Lower leg skin (tissue), 4 donors: Measurements from ENCODE around the gene ABHD5. TPM values are rescaled to one million over a fixed set of nuclear protein-coding genes. Genes with fewer than 3 reads are reported as not detected.
"Not testable (repeated sequence)": the region's sequence is repeated elsewhere in the genome, so short reads cannot be mapped to it uniquely, and the experiment has no call there.

ENCODE experiments used
- DNase-seq, 2 donors: peaks; one replicate each; pipeline ENCODE4 v3.0.0-alpha.2; 2019; ENCODE audit warnings: low spot score in 2 of 2
- H3K4me3 ChIP-seq: fragments of 200-600 bp; sonication (generic); 2 replicates; pipeline ENCODE4 v1.5.1; 2017; ENCODE audit warnings: mild to moderate bottlenecking, low read depth; ENCODE audit not compliant: poor library complexity, severe bottlenecking
- CTCF ChIP-seq, 3 donors: fragments of 450-650 bp; IDR thresholded peaks; one replicate each; pipeline ENCODE4 v1.5.1; 2016; ENCODE audit warnings: antibody characterized with exemption in 3 of 3, mild to moderate bottlenecking in 3 of 3, moderate library complexity in 2 of 3
- POLR2A ChIP-seq, 2 donors: fragments of 450-650 bp; IDR thresholded peaks; one replicate each; pipeline ENCODE4 v1.6.1; 2016 to 2017; ENCODE audit warnings: antibody characterized with exemption in 2 of 2, mild to moderate bottlenecking in 1 of 2, moderate library complexity in 1 of 2
- WGBS, 2 donors: methylation state at CpG; one replicate each; pipeline ENCODE4 v1.1.5; 2018; 5-methylcytosine and 5-hydroxymethylcytosine counted together
- intact Hi-C: fragments of 100-400 bp; cut with DNase I; formaldehyde crosslinking; loops from one replicate; pipeline ENCODE4 v1.15.0; 2023; ENCODE audit warnings: low total_unique reads
- total RNA-seq, 4 donors: library from RNA; depleted of rRNA; stranded (reverse); fragments of >200 nt; gene quantifications; one replicate each; pipeline ENCODE4 v1.1.0, GENCODE V29; 2016

ABHD5 gene
- total RNA-seq, 4 donors from 2014 or later, result 109 to 132 (median 118) TPM

DNA sequence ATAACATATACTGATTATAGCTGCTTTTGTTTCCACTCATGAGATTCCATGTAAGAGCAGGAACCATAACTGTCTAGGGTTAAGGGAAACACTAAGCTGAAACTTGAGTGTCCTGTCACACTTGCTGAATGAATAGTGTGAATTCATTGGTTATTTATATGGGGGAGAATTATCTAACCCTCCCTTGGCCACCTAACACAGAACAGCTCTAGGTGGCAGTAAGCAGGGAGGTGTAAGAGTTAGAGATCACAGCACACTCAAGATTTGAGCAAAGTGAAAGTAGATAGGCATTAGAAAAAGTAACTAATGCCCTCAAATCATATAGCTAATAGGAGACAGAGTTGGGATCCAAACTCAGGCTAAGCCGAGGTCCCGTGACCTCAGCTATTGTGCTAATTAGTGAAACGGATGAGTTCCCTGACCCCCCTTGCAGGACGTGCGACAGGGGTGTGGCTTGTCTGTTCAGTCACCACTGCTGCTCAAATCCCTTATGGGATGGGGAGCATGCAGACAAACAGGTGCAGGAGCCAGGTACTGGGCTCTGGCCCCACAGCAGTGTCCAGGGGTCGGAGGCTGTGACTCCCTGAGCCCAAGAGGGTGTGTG lies 41.3 kb upstream of the ABHD5 start:
- TF ChIP-seq POLR2A (IDR thresholded peaks at IDR 0.05), result no peak
- 39 to 55% methylated on average over 6 of the region's 6 CpGs for WGBS, 2 donors
- DNase-seq, result no peak
- intact Hi-C loops, result no loop called here
- no peak overlapping the region for H3K4me3 ChIP-seq

GRCh38 chr3:43650345-43650744 lies 40.4 kb upstream of the ABHD5 start:
- no peak for DNase-seq
- no peak overlapping the region for H3K4me3 ChIP-seq
- TF ChIP-seq POLR2A (IDR thresholded peaks at IDR 0.05) (no peak), CTCF (IDR thresholded peaks at IDR 0.05) (no peak)
- intact Hi-C loops, result no loop called here
- 73 to 76% methylated on average over 1 of the region's 1 CpG for WGBS, 2 donors

DNA sequence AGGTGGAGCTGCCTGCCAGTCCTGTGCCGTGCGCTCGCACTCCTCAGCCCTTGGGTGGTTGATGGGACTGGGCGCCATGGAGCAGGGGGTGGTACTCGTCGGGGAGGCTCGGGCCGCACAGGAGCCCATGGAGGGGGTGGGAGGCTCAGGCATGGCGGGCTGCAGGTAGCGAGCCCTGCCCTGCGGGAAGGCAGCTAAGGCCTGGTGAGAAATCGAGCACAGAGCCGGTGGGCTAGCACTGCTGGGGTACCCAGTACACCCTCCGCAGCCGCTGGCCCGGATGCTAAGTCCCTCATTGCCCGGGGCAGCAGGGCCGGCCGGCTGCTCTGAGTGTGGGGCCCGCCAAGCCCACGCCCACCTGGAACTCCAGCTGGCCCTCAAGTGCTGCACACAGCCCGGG lies 34.3 kb upstream of the ABHD5 start:
- intact Hi-C loops, H3K4me3 ChIP-seq, DNase-seq: not testable (repeated sequence)
- 96 to 97% methylated on average over 15 of the region's 22 CpGs for WGBS, 2 donors

GRCh38 chr3:43659250-43659880 lies 31.4 kb upstream of the ABHD5 start:
- DNase-seq, result no peak
- WGBS, 2 donors, result 89% methylated on average over 13 of the region's 13 CpGs
- intact Hi-C loops, result no loop called here
- TF ChIP-seq CTCF (IDR thresholded peaks at IDR 0.05) (no peak), POLR2A (IDR thresholded peaks at IDR 0.05) (no peak)
- no peak overlapping the region for H3K4me3 ChIP-seq

GRCh38 chr3:43661376-43661775 lies 29.4 kb upstream of the ABHD5 start:
- H3K4me3 ChIP-seq, DNase-seq, intact Hi-C loops: not testable (repeated sequence)
- 86% methylated on average over 1 of the region's 1 CpG for WGBS, 2 donors

DNA sequence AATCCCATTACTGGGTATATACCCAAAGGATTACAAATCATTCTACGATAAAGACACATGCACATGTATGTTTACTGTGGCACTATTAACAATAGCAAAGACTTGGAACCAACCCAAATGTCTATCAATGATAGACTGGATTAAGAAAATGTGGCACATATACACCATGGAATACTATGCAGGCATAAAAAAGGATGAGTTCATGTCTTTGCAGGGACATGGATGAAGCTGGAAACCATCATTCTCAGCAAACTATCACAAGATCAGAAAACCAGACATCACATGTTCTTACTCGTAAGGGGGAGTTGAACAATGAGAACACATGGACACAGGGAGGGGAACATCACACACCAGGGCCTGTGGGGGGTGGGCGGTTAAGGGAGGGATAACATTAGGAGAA lies 25.7 kb upstream of the ABHD5 start:
- intact Hi-C loops, H3K4me3 ChIP-seq, DNase-seq: not testable (repeated sequence)
- 96% methylated on average over 3 of the region's 3 CpGs for WGBS, 2 donors

GRCh38 chr3:43670635-43671522 lies 19.9 kb upstream of the ABHD5 start:
- no peak for TF ChIP-seq POLR2A (IDR thresholded peaks at IDR 0.05)
- no peak for TF ChIP-seq CTCF (IDR thresholded peaks at IDR 0.05)
- 95% methylated on average over 5 of the region's 5 CpGs for WGBS, 2 donors
- H3K4me3 ChIP-seq, result no peak overlapping the region
- DNase-seq, result no peak
- intact Hi-C loops, result no loop called here
